ENCODE data around the gene ZBTB49.
"Not testable (repeated sequence)": the region's sequence is repeated elsewhere in the genome, so short reads cannot be mapped to it uniquely, and the experiment has no call there.

The ZBTB49 gene

GRCh38 chr4:4325321-4325720, 35.3 kb downstream of the ZBTB49 start:
- DNase-seq (ENCODE audit: low spot score), result no peak

- DNase-seq (ENCODE audit: low spot score), result no peak
Observed at GRCh38 chr4:4326166-4326565, 36.1 kb downstream of the ZBTB49 start.

- DNase-seq (ENCODE audit: low spot score), result no peak
Observed at GRCh38 chr4:4327652-4328121, 37.6 kb downstream of the ZBTB49 start.

- no peak for DNase-seq (ENCODE audit: low spot score)
Observed at GRCh38 chr4:4328206-4328605, 38.2 kb downstream of the ZBTB49 start.

GRCh38 chr4:4328840-4329239, 38.8 kb downstream of the ZBTB49 start:
- no peak for DNase-seq (ENCODE audit: low spot score)

- DNase-seq (ENCODE audit: low spot score), result no peak
Observed at GRCh38 chr4:4329496-4329895, 39.4 kb downstream of the ZBTB49 start.

- DNase-seq (ENCODE audit: low spot score), result no peak
Observed at GRCh38 chr4:4330794-4331193, 40.7 kb downstream of the ZBTB49 start.

GRCh38 chr4:4332529-4332928, 42.5 kb downstream of the ZBTB49 start:
- DNase-seq (ENCODE audit: low spot score), result no peak

GRCh38 chr4:4333265-4333706, 43.2 kb downstream of the ZBTB49 start:
- no peak for DNase-seq (ENCODE audit: low spot score)

- peak; percentile 65 for DNase-seq (ENCODE audit: low spot score)
Observed at GRCh38 chr4:4334798-4335520, 44.9 kb downstream of the ZBTB49 start.

- no peak for DNase-seq (ENCODE audit: low spot score)
Observed at GRCh38 chr4:4338210-4339001, 48.4 kb downstream of the ZBTB49 start.

- DNase-seq (ENCODE audit: low spot score), result no peak
Observed at GRCh38 chr4:4339504-4340085, 49.5 kb downstream of the ZBTB49 start.

- no peak for DNase-seq (ENCODE audit: low spot score)
Observed at GRCh38 chr4:4341861-4342650, 52.0 kb downstream of the ZBTB49 start.

- no peak for DNase-seq (ENCODE audit: low spot score)
Observed at GRCh38 chr4:4343038-4343437, 53.0 kb downstream of the ZBTB49 start.

GRCh38 chr4:4344915-4345527, 55.0 kb downstream of the ZBTB49 start:
- no peak for DNase-seq (ENCODE audit: low spot score)

- no peak for DNase-seq (ENCODE audit: low spot score)
Observed at GRCh38 chr4:4347585-4347984, 57.5 kb downstream of the ZBTB49 start.

GRCh38 chr4:4348585-4348984, 58.5 kb downstream of the ZBTB49 start:
- DNase-seq (ENCODE audit: low spot score), result not testable (repeated sequence)

- DNase-seq (ENCODE audit: low spot score), result no peak
Observed at GRCh38 chr4:4349867-4350266, 59.8 kb downstream of the ZBTB49 start.

GRCh38 chr4:4350909-4351308, 60.9 kb downstream of the ZBTB49 start:
- no peak for DNase-seq (ENCODE audit: low spot score)

GRCh38 chr4:4355302-4355701, 65.3 kb downstream of the ZBTB49 start:
- DNase-seq (ENCODE audit: low spot score), result no peak

Data from pons (tissue), 1 donor.